Stimulated activated CD4-positive, alpha-beta T cell treated with anti-CD3 and anti-CD28 coated beads, Interleukin-2, amount 100 ng/mL, for 48 hours (primary cell): Measurements from ENCODE around the gene RAD51B.

Source experiments
- DNase-seq, 2 donors: peaks; one replicate each; pipeline ENCODE4 v3.0.0-alpha.2; 2020

RAD51B gene

DNA sequence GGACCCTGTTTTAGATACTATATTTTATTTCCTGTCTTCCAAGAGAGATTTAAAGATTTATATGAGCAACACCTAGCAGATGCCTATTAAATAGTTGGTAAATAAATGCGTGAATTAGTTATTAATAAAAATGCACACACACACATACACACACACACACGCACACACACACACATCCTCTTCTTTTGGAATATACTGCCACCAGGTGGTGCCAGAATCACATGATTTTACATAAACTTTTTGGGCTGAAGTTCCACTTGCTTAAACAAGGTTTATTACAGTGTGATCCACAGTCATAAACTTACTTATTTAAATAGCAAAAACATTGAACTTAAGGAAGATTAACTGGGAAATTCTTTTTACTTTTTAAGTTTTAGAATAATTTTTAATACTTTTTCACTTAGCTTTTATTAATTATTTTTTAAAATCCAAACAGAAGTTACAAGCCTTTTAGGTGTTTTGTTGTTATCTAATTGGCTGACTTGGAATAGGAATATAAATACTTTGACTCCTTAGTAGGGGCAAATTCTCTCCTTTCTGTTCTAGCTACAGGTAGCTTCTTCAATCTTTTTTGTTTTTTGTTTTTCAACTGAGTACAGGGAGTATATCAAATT, 17.5 kb downstream of the RAD51B start:
- no peak for DNase-seq

DNA sequence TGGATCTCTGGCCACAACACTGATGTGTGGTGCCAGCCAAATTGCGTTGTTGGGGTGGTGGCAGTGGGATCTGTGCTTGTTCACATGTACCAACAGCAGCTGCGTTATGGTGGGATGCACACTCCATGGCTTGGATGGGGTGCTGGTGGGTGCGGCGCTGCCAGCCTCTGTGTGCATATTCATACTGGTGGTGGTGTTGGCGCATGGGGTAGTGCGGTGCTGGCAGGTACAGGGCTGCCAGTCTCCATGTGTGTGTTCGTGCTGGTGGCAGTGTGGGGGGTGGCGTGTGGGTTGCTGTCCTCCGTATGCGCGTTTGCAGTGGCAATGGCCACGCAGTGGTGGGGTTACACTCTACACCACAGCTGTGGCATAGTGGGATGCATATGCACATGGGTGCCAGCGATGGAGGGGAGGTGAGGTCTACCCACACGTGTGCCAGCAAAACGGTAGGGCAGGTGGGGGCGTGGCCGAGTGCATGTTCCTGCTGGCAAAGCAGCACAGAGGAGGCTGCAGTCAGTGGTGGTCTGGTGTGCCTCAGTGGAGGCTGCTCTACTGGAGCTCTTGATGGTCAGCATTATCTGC, 26.5 kb downstream of the RAD51B start:
- no peak for DNase-seq

- no peak for DNase-seq
Measured at GRCh38 chr14:67850066-67850830, 30.7 kb downstream of the RAD51B start.

DNA sequence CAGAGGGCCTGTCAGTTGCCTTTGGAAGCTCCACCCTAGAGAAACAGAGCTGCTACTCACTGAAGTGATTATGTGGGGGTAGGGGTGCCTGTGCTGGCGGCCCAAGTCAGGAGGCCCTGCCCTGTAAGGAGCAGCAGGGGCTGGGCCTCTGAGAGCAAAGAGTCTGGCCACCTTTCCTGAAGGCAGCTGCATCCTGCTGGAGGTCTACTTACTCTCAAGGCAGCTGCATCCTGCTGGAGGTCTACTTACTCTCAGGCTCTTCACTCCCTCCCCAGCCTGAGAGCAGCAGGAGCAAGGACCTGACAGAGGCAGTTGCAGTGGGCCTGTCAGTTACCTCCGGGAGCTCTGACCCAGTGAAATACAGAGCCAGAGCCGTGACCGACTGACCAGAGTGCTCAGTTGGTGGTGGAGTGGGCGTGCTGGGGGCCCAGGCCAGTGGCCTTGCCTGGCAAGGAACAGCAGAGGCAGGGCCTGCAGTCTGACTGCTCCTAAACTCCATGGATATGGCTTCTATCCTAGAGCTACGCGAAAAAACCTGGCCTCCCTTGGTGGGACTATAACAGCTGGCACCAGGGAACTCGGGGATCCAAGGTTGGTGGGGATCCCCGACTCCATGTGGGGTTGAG, 32.3 kb downstream of the RAD51B start:
- DNase-seq: no peak

GRCh38 chr14:67852926-67853604, 33.5 kb downstream of the RAD51B start:
- no peak for DNase-seq

GRCh38 chr14:67853715-67854114, 34.1 kb downstream of the RAD51B start:
- DNase-seq: no peak

DNA sequence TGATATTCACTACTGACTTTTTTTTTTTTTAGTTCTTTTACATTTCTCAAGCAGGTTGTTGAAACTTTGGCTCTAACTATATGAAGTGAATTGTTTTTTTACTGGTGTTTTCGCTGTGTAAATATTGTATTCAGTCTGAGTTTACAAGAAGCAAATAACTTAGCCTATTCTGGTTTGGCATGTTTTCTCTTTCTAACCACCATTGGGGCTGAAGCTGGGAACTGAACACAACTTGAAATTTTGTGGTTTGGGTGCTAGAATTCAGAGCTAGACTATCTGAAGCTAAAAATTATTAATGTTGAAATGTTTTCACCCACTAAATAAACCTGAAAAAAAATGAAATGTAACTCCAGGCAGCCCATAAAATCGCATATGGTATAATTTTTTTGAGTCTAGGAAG, 37.2 kb downstream of the RAD51B start:
- DNase-seq: no peak

- no peak for DNase-seq
Measured at GRCh38 chr14:67857778-67858350, 38.3 kb downstream of the RAD51B start.

GRCh38 chr14:67859169-67859749, 39.7 kb downstream of the RAD51B start:
- DNase-seq: no peak

DNA sequence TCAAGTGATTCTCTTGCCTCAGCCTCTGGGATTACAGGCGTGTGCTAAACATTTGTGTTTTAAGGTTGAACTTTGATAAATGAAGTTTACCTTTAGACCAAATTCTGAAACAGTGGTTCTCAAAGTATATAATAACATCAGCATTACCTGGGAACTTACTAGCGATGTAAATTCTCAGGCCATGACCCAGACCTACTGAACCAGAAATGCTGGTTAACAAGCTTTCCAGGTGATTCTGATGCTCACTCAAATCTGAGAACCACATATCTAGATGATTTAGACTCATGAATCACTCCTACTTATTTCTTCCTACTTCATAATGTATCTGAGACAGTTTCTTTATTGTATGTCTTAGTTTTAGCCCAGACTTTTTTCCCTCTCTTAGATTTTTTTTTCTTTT, 43.6 kb downstream of the RAD51B start:
- no peak for DNase-seq

DNA sequence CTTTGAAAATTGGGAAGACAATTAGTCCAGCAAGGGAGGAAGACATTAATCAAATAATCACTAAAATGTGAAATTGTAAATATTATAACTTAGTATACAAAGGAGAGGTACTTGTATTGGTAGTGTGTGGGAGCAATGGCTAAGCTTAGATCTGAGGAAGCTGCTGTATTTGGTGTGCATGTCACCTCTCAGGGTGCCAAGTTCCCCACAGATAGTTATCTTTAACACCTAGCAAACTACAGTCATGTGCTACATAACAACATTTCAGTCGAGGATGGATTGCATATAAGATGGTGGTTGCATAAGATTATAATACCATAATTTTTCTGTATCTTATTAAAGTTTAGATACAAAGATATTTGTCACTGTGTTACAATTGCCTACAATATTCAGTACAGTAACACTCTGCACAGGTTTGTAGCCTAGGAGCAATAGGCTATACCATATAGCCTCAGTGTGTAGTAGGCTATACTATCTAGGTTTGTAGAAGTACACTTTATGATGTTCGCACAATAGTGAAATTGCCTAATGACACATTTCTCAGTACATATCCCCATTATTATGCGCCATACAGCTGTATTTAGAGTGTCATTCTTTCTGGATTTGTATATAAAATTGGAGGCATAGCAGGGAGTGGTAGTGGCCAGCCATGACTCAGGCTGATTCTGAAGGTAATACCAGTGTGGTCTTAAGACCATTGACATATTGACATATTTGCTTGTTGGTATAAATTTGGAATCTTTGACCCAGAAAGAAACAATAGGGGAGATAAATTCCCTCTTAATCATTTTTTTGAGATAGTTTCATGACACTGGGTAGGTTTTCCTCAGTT, 55.8 kb downstream of the RAD51B start:
- no peak for DNase-seq

DNA sequence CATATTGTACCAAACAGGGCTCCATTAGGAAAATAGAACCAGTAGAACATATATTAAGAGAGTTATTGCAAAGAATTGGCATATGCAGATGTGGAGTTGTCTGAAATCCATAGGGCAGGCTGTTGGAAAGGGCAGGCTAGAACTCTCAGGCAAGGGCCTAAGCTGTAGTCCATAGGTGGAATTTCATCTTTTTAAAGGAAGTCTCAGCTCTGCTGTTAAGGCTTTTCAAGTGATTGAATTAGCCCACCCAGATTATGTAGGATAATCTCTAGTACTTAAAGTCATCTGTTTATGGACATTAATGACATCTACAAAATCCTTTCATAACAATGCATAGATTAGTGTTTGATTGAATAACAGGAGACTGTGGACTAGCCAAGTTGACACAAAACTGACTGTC, 59.4 kb downstream of the RAD51B start:
- no peak for DNase-seq

- DNase-seq: no peak
Measured at GRCh38 chr14:67881225-67881624, 61.6 kb downstream of the RAD51B start.

DNA sequence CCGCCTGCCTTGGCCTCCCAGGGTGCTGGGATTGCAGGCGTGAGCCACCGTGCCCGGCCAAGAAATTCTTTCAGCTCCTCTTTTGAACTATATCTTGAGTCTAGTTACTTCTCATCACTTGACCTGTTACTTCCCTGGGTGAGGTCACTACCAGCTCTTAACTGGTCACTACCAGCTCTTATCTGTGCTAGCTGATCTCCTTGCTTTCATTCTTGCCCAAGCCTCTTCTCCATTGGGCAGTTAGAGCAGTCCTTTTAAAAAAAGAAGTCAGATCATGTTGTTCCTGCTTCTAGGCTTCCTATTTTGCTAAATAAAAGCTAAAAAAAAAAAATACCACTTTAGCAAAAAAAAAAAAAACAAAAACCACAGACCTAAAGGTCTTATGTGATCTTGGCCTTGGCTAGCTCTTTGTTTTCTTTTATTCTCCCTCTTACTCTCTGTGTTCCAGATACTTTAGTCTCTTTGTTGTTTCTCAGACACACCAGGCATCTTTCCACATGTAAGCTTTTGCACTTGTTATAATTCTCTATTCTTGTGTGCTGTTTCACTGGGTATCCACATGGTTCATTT, 63.5 kb downstream of the RAD51B start:
- DNase-seq: no peak

GRCh38 chr14:67883717-67884116, 64.1 kb downstream of the RAD51B start:
- DNase-seq: no peak

- no peak for DNase-seq
Measured at GRCh38 chr14:67886191-67886590, 66.6 kb downstream of the RAD51B start.

DNA sequence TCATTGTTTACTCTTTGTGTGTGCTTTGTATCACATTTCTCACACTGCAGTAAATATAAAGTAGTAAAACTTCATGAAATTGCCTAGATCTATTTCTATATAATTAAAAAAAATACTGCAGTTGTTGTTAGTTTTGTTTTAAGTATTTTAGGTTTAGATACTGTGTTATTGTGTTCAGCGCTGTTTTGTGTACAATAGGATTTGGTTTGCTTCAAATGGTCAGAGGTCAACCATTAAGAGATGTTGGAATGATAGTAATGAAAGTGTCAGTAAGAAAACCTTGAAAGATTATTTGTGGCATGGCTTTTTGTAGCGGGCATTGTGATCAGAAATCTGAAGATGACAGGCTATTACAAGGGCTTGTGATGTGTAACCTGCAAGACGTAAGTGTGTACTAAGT, 67.9 kb downstream of the RAD51B start:
- no peak for DNase-seq

DNA sequence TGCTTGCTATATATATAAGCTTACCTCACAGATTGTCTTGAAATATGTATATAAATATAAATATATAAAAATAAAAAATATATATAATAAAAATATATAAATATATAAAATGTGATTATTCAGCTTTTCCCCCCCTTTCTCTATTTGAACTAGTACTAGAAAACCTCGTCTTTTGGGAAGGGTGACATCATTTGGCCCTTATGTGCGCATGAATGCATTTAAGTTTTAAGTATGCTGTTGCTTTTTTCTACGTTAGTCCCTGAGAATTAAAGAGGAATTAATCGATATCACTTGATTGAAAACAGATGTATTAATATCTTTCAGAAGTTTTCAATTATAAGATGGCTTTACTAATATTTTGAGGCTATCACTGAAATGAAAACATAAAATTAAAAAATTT, 69.9 kb downstream of the RAD51B start:
- no peak for DNase-seq

- no peak for DNase-seq
Measured at GRCh38 chr14:67892466-67893100, 73.0 kb downstream of the RAD51B start.

- no peak for DNase-seq
Measured at GRCh38 chr14:67900231-67900630, 80.7 kb downstream of the RAD51B start.
